Esophagus mucosa (tissue), 1 donor: ENCODE results near the gene RPS6KA4. TPM values are rescaled to one million over a fixed set of nuclear protein-coding genes. Genes with fewer than 3 reads are reported as not detected.

Source experiments
- ATAC-seq: fragments of 200-7000 bp; cut with Tn5 transposase; one replicate; pipeline ENCODE4 v1.9.1; 2020
- total RNA-seq: library from RNA; stranded (reverse); gene quantifications from one replicate; pipeline ENCODE4 v1.2.4, GENCODE V29; 2023
- donor health status: DM: yes; HTN: yes; CAD: no.

RPS6KA4 gene
- total RNA-seq, 1 donor from 2014 or later: 36.2 TPM

DNA sequence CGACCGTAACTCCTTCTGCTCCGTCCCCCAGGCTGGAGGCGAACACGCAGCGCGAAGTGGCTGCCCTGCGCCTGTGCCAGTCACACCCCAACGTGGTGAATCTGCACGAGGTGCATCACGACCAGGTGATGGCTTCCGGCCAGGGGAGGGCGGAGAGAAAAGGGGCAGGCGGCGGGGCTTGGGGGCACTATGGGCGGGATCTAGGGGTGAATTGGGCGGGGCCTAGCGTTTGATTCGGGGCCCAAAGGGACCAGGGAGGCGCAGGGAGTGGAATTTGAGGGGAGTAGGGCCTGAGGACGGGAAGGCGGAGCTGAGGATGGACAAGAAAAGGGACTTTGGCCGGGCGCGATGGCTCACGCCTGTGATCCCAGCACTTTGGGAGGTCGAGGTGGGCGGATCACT lies 9.7 kb downstream of the RPS6KA4 start:
- ATAC-seq: no peak

GRCh38 chr11:64369440-64370421 lies 10.8 kb downstream of the RPS6KA4 start:
- ATAC-seq: peak; percentile 2

GRCh38 chr11:64371201-64371600 lies 12.2 kb downstream of the RPS6KA4 start:
- ATAC-seq: no peak

- ATAC-seq: no peak
These were observed 13.1 kb downstream of the RPS6KA4 start for GRCh38 chr11:64372021-64372420.

GRCh38 chr11:64372802-64373597 lies 14.0 kb downstream of the RPS6KA4 start:
- peak; percentile 30 for ATAC-seq

DNA sequence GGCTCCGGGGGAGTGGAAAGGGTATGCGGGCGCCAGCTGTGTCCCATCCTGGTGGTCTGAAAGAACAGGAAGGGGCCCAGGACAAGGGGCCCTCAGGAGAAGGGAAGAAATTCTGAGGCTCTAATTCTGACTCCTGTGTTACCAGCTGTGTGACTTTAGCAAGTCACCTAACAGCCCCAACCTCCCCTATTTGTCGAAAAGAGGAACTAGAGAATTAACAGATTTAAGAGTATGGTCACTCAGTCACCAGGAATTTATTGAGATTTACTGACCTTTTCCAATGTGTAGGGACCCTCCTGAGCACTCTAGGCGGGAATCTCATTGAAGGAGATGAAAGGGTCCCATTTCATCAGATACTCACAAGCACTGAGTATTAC lies 14.6 kb downstream of the RPS6KA4 start:
- ATAC-seq: no peak

DNA sequence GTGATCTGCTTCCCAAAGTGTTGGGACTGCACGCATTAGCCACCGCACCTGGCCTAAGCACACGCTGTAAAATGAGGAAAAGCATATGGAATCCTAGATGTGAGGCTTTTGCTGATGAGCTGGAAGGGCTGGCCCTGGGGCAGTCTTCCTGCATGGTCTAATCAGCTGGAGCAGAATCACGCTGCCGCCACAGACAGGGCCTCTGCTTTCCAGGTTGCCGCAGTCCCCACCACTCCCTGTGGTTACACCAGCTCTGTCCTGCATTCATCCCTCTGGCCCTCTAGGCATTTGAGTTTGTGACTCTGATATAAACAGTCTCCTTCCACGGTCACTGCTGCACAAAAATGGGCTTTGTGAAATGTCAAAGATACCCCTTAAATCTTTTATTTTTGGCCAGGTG lies 17.1 kb downstream of the RPS6KA4 start:
- no peak for ATAC-seq

DNA sequence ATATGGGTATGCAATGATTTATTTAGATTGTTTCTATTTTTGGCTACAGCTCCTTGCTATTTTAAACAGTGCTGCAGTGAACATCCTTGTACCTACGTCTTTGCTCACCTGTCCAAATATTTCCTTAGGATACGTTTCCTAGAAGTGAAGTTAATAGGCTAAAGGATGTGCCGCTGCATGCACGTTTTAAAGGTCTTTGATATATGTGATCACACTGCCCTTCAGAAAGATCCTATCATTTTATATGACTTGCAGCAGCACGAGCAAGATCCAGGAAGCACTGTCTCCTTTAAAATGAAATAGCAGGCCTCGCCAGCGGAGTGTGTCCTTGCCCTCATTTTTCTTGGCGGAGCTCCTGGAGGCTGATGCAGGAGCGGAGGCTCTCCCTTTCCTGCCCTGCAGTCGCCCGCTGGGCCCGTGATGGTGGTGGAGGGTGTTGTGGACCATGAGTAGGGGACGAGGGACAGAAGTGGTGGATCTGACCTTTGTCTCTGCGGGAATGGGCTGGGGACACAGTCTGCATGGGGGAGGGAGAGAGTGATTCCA lies 19.4 kb downstream of the RPS6KA4 start:
- ATAC-seq: no peak

DNA sequence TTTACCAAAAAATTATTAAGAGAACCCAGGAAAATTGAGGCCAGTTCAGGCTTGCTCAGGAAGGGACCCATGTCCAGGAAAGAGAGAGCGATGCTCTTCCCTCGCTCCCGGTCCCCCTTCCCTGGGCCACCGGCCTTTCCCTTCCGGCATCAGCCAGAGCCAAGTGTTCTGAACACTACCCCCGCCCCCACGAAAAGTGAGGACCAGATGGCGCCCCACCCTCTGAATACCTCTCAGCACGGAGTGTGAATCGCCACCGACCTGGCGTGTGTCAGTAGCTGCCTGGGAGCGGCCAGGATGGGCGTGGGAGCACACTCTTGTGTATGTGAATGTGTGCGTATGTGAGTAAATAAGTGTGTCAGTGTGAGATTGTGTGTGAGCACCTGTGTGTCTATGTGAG lies 20.2 kb downstream of the RPS6KA4 start:
- no peak for ATAC-seq

GRCh38 chr11:64379817-64380709 lies 21.1 kb downstream of the RPS6KA4 start:
- no peak for ATAC-seq

DNA sequence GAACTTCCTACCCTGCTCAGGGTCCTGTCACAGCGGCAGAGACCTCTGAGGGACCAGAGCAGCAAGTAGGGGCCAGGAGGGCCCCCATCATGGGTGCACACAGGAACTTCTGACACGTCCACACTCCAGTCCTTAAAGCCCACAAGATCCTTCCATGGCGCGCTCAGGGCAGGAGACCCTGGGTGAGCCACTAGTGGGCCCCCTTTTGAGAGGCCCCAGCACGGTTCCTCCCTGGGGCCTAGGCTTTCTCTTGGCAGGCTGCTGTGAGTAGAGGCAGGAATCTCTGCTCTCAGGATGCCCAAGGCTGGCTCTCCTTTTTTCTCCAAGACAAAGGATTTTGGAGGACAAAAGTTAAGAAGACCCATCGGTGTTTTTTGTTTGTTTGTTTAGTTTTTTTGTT lies 22.4 kb downstream of the RPS6KA4 start:
- ATAC-seq: no peak

GRCh38 chr11:64382047-64382446 lies 23.1 kb downstream of the RPS6KA4 start:
- no peak for ATAC-seq

DNA sequence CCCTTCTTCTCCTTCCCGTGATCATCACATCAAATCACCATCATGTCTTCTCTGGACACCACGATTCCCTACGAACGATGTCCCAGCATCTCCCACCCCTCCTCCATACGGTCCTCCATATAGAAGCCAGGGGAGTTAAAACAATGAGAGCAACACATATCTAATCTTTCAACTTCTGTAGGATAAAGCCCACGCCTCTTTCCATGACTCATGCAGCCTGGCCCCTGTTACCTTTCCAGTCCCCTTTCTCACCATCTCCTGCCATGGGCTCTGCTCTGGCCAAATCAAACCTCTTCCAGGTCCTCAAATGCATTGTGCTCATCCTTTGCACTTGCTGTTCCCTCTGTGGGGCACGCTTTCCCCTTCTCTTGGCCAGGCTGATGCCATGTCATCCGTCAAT lies 23.6 kb downstream of the RPS6KA4 start:
- no peak for ATAC-seq

DNA sequence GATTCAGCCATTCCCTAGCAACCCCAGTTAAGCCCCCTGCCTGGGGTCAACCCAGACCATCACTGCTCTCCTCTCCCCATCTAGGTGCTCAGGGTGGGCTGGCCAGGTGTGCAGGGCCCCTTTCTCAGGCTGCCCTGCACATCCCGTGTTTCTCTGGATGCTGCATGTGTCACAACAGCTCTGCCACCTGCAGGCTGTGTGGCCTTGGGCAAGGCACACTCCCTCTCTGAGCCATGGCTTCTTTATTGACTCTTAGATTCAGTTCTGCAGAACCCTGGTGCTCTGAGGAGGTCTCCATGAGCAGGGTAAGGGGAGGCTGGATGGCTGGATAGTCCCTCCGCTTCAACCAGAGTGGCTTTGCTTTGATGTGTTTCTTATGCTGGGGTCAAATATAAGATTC lies 24.6 kb downstream of the RPS6KA4 start:
- ATAC-seq: no peak

DNA sequence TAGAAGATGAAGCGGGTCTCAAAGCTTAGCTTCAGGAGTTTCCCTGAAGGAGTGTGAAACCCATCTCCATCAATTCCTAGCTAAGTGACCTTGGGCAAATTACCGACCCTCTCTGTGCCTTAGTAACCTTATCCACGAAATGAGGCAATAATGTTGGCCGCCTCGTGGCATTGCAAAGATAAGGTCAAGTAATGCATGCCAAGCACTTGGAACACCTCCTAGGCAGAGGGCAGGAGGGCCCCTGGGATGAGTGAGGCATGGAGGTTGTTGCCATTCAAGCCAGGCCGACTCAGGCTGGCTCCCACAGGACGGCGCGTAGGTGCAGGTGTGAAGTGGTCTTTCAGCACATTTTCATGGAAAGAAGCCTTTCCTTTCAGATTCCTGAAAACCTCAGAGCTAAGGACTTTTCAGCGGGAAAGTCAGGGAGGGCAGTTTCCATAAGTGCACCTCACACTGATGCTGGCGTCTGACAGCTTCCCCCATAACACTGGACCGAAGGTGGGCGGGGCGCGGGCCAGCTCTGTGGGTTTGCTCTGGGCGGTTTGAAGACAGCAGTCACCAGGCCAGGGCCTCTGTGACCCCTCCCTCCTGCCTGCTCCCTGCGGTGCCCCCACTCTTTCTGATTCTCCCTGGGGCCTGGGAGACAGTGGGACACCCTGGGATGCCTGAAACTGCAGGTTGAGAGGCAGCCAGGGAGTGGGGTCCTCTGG lies 25.2 kb downstream of the RPS6KA4 start:
- ATAC-seq: no peak

DNA sequence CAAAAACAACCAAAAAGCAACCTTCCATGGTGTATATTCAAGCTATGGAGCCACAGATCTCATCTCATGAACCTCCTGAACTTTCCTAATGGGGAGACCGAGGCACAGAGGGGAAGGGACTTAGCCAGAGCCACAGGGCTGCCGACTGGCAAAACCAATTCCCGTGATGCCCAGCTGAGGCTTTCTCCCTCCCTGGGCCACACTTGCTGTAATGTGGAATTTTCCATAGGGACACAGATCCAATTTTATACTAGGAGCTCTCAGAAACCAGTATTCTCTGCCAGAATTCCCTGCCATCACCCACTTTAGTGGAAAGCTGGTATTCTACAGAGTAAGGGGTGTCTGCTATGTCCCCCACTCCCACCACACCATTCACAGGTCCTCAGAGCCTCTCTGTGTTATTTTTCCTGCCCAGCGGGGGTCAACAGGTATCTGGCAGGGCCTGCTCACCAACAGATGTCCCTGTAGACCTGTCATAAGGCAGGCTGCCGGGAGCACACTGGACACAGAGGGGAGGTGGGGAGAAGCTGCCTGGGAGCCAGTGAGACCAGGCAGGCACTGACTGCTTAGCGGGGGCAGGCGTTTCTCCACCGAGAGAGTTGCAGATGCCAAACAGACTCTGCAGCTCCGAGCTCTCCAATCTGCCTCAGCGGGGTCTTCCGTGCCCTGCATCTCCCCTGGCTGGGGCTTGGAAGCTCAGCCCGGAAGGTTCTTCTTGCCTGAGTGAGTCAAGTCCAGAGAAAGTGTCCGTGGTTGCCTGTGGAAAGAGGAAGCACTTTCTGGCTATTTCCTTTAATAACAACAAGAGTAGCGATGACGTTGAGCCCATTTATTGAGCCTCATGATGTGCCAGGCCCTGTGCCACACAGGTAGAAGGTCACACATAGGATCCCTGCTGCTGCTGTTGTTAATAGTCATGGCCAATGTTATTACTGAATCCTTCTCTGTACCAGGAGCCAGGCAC lies 26.3 kb downstream of the RPS6KA4 start:
- no peak for ATAC-seq

DNA sequence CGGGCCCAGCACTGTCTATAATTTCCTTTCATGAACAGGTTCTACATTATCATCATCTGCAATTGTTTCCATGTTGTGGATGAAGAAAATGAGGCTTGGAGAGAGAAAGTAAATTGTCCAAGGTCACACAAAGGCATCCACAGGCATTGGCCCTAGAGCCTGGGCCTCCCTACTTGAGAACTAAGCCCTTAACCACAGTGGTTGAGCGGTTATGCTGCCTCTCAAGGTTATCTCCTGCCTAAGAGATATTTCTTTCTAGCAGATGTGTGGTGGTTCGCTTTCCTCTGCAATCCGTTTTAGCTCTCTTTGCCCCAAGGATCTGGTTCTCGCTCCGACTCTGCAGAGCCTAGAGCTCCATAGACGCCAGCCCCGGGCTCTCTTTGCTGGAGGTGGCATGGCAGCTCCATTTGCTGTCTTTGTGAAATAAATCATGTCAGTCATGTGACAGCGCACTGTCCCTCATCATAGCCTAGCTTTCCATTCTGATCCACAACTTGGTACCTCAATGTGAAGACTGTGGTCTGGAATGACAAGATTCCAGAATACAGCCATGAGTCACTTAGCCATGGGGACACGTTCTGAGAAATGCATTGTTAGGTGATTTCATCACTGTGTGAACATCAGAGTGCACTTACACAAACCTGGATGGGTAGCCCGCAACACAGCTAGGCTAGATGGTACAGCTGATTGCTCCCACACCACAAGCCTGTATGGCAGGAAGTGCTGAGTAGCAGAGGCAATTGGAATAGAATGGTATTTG lies 27.2 kb downstream of the RPS6KA4 start:
- ATAC-seq: no peak

GRCh38 chr11:64387916-64388315 lies 29.0 kb downstream of the RPS6KA4 start:
- no peak for ATAC-seq

DNA sequence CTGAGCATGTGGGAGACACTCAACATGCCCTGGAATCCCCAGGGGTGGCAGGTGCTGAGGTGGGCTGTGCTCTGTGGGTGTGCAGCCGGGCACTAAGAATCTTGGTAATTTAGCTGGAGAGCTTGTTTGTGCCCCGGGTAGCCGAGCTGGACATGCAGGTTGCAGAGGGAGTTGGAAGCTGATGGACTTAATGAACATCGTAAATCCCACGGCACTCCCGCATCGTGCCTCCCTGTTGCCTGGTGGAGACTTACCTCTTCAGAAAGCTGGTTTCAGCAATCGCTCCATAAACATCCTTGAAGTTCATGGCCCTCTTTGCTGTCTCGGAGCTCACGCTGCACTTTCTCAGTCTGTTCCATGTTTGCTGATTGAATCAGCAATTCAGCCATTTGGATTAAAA lies 29.9 kb downstream of the RPS6KA4 start:
- no peak for ATAC-seq

- no peak for ATAC-seq
These were observed 30.9 kb downstream of the RPS6KA4 start for GRCh38 chr11:64389851-64390250.
